HG03571 (cell line): ENCODE measurements around the gene ISLR.

Source experiments
- ATAC-seq: cut with Tn5 transposase; IDR thresholded peaks from one replicate; pipeline ENCODE4 v1.9.1; 2021; ENCODE audit not compliant: unreplicated experiment

ISLR gene

DNA sequence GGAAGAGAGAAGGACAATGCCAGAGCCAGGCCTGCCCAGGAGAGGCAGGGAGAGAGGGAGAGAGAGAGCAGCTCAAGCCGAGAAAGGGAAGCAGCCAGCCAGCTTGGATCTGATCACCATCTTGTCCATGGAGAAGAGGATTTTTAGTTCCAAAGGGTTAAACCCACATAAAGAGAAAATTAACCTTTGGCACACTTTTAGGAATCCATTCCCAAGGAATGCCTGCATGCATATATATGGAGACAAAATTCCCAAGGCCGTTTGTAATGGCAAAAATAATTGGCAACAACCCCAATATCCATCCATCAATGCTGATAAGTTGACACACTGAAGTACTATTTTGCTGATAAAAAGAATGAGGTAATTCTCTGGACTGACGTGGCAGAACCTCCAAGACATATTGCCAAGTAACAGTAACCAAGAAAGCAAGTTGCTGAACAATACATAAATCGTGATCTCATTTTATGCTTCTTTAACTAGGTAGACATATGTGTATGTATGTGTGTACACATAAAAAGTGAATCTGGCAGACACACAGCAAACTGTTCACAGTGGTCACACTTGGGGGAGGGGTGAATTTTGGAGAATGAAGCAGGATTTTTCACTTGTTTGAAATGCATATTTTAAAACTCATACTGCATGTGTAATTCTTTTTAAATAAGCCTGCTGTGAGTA is 36.6 kb downstream of the ISLR start:
- no peak for ATAC-seq

DNA sequence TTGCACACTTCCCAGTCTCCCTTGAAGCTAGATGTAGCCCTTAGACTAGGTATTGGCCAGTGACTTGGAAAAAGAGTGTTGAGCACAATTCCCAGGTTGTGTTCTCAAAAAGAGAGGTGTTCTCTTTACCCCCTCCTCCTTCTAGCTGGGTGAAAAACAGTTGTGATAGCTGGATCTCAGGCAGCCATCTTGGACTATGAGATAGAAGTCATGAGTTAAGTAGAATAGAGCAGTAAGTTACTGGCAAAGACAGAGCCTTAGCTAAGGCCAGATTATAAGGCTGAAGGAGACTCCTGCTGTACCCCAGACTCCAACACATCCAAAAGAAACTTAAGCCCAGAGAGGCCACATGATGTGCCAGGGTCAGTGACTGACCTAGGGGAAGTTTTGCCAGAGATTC is 37.2 kb downstream of the ISLR start:
- no peak for ATAC-seq

DNA sequence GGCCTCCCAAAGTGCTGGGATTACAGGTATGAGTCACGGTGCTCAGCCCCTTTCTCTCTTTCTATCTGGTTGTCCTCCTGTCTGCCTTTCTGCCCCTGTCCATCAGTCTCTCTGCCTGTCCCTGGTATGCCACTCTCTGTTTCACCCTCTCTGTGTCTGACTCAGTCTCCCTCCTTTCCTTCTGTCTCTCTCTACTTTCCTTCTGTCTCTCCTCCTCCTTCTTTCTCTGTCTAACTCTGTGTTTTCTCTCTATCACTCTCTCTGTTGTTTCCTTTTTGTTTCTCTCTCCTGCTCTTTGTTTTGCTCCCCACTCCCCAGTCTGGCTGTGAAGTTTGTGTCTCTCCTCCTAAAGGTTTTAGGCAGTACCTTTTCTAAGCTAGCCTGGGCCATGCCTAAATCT is 38.1 kb downstream of the ISLR start:
- ATAC-seq, result no peak

DNA sequence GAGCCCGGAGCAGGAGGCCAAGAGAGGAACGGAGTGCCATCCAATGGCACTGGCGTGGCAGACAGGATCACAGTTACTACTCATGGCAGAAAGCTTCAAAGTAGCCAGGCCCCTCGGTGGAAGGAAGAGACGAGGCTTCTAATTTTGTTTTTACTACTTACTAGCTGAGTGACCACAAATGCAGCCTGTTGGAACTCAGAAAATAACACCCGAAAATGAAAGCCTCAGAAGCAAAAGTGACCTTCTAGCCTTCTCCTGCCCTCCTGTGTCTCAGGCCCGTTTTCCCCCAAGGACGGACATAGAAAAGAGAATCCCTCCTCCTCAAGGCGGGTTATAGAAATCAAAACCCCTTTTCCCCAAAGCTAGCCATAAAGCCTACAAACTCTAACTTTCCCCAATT is 39.0 kb downstream of the ISLR start:
- no peak for ATAC-seq

DNA sequence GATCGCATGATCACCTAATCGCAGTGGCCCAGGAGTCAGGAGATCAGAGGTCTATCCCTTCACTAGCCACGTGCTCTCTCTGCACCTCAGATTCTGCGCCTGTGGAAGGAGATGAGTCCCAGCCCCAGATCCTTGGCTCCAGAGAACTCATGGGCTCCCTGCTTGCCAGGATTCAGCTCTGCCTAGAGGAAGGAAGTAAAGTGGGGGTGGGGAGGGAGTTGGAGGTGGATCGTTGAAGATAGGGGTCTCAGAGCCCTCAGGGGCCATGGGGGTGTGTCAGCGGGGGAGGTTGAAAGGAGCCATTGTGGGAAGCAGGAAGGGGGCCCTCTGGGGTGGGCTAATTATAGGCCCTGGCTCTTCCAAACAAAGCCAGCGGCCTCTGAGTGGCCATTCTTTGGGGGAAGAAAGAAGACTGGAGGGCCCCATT is 40.4 kb downstream of the ISLR start:
- no peak for ATAC-seq

DNA sequence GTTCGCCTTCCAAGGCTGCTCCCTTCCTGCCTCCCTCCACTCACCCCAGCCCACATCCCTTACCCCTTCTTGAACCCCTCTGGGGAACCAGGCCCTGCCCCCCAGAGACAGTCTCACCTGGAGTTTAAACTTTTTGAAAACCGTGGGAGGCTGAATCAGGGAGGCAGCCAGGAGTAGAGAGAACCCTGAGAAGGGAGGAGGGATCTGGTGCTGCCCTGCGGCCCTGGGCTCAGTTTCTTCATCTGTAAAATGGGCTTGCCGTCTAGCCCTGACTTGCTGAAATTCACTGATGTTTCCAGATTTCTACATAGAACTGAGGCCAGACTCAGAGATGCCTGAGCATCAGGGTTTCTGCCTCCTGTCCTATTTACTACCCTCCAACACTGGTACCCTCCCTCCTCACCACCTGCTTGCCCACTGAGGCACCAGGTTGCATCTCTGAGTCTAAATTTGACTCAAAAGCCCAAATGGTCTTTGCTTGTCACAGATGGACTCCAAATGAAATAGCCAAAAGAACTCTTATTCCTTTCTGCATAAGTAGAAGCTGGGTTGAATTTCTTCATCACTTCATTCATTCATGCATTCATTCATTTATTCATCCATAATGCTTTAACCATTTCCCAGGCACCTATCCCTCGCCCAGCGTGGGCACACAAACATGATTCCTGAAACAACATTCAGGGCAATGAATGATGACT is 41.0 kb downstream of the ISLR start:
- no peak for ATAC-seq

DNA sequence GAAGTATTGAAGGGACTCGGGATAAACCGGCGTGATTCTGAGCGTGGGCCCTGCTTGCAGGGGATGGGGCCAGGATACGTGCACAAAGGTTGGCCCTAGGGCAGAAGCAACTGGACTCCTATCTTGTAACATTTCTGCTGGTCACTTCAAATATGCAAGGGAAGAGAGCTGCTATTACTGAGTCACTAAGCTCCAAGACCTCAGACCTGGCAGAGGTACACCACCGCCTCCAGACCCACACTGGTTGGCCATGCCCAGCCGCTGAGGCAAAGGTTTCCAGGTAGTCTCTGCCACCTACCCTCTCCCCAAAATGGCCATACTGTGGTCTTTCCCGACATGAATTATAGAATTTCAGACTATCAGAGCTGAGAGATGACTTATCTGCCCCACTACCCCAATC is 42.4 kb downstream of the ISLR start:
- ATAC-seq, result no peak

DNA sequence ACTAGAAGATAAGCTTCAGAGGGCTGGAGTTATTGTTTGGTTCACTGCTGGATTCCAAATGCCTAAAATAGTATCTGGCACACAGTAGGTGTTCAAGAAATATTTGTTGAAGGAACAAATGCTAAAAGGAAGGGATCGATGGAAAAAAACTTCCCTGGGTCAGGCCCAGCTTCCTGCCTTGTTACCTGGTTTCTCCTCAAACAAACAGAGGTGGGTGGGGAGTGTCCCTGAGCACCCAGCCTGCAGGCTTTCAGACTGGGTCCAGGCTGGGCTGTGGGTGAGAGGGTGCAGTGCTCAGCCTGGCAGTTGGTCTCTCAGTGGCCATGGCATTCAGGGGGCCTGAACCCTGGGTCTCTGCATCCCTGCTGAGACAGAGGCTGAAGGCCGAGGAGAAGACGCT is 43.4 kb downstream of the ISLR start:
- no peak for ATAC-seq

DNA sequence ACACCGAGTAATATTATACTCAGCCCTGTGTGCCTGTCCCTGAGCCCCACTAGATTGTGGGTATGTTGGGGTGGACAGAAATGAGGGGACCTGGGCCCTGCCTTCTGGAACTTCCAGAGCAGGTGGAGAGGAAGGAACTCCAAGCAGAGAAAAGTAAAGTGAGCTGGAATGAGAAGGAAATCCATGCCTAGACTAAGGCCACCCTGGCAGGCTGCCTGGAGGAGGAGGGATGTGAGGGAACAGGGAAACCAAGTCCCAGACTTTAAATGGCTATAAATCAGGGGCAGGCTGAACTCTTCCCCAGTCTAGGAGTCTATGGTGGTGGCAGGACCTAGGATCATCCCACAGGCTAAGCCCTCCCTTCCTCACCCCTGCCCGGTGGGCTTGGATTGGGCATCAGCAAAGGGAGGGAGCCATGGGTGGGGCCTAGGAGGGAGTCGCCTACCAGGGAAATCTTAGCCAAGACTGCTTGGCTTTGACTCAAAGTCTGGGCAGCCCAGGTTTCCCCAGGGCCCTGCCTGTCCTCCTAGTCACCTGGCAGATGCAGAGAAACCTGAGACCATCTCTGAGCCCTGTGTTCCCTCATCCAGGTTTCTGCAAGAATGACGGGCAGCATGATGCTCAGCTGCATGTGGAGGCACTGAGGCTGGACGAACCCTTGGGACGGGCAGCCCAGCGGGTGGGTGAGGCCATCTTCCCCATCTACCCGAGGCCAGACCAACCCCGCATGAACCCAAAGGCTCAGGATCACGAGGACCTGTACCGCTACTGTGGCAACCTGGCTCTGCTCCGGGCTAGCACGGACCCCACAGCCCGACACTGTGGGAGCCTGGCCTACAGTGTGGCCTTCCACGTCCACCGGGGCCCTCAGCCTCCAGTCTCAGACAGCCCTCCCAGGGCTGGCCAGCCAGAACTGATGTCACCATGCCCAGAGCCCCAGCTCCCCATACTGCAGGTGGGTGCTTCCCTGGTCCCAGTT is 44.7 kb downstream of the ISLR start:
- ATAC-seq, result no peak

DNA sequence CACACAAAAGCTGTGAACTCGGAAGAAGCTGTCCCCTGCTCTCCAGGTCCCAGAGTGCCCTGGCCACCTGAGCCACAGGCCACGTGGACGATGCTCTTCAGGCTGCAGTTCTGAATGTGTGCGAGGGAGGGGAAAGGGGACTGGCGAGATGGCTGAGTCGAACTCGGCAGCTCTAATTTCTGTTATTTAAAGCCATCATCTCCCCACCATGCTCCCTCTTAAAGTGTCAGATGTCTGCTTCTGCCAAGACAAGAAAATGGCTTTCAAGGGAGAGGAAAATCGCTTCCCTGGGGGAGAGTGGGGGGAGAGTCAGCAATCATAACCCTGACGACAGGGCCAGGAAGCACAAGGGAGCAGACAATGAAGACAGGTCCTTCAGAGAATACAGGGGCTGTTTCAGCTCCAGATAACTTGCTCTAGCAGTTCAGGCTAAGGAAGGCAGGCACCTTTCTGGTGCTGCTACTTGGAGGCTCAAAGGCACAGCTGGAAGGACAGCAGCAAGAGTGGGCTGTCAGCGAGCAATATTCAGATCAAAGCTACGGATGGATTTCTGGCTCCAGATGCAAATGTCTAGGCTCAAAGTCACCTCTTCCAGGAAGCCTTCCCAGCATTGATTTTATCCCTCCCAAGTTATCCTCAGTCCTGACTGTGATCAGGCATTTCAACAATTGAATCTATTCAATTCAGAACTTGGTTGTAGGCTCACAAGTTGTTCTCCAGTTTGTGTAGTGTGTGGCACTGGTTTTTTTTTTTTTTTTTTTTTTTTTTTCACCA is 47.2 kb downstream of the ISLR start:
- ATAC-seq, result no peak

DNA sequence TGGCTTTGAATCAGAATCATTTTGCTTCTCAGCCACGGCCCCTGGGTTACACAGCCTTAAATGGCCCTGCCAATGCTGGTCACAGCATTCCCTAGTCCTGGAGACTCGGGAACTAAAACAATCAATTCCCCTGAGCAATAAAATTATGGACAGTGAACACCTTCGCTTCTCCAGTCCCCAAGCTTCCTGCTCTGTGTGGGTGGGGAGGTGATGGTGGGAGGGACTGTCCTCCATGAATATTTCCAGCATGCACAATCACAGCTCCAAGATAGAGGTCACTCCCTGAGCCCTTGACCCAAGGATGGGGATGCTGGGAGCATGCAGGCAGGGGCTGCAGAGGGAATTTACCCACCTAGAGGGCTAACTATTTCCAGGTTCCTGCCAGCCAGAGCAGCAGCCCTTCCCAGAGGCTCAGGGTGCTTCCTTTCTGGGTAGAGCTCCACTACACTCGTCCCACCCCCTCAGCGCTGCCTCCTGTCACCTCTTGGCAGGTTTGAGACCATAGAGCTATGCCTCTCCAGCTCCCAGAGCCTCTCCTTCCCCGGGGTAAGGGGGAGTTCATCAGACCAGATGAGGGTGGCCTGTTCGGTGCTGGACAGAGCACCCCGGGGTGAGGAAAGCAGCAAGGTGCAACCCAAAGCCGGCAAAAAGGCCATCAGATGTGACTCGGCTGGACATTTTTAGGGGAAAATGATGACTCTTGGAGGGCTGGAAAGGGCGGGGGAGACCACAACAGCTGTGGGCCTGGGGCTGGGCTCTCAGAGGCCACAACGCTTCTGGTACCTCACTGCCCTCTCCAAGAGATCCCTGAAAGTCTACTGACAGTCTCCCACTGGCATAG is 48.1 kb downstream of the ISLR start:
- ATAC-seq, result no peak

DNA sequence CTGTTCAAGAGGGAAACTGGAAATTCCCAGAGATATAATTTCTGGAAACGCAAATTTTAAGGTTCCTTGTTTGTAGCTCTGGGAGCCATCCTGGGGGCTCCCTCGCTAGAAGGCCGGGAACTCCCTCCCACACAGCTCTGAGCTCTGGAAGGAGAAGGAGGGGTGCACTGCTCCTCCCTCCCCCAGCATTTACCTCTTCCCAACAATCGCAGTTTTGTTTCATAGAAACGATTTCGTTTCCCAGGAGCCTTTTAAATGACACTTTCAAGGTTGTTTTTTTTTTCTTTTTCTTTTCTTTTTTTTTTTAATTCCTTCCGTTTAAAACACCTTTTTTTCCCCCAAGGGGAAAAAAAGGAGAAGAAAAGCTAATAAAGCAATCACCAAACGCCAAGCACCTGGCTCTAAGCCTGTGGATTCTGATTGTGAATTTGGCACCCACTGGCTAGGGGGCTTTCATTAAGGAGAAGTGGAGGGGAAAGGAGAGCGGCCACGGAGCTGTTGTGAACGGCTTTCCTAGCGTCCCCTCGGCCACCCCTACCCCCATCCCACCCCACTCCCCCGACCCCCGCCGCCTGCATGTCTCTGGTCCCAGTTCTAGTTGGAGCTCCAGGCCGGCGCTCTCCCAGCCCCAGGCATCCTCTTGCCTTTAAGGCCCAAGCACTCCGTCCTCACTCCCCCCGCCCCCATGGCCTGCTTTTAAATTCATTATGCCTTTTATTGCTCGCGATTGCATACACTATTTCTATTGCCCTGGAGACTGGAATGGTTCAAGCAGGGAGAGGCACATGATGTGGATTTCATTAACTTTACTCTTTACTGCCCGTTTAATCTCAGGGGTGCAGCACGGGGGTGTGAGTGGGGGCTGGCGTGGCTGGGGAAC is 49.0 kb downstream of the ISLR start:
- ATAC-seq, result no peak

DNA sequence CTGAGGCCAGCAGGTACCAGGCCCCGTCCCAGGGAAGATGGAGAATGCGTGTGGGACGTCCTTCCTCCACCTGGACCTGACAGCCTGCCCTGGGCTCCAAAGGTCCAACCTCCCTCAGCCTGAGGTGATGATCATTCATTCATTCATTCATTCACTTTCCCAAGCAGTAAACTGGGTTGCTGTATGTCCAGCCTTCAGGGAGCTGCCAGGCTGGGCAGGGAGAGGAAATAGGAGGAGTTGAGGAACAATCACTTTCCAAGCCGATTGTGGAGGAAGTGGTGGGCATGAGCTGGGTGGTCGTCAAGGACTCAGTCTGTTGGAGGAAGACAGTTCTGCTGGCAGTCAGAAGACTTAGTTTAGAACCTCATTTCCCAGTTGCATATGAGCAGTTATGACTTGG is 52.4 kb downstream of the ISLR start:
- no peak for ATAC-seq
